ENCODE measurements around the gene BUD31. TPM values are rescaled to one million over a fixed set of nuclear protein-coding genes. Genes with fewer than 3 reads are reported as not detected.
A peak's percentile ranks its signal among the peaks of the same experiment; 100 is the strongest.

Gene BUD31
- total RNA-seq, 1 donor from 2014 or later = 134 TPM

DNA sequence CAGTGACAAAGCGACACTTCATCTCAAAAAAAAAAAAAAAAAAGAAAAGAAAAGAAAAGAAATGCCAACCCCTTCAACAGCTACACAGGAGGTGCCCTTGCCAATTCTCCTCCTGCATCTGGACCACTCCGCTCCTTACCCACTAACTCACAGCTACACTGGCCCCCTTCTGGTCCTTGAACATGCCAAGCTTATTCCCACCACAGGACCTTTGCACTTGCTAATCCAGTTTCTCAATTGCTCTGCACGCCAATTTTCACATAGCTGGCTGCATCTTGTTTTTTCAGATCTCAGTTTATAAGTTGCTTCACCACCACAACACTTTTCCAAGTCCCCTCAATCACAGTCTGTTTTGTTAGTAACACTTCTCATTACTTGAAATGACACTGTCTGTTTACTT lies 5.9 kb upstream of the BUD31 start:
- DNase-seq (ENCODE audit: low read depth) = no peak
- TF ChIP-seq, protein P1, sequence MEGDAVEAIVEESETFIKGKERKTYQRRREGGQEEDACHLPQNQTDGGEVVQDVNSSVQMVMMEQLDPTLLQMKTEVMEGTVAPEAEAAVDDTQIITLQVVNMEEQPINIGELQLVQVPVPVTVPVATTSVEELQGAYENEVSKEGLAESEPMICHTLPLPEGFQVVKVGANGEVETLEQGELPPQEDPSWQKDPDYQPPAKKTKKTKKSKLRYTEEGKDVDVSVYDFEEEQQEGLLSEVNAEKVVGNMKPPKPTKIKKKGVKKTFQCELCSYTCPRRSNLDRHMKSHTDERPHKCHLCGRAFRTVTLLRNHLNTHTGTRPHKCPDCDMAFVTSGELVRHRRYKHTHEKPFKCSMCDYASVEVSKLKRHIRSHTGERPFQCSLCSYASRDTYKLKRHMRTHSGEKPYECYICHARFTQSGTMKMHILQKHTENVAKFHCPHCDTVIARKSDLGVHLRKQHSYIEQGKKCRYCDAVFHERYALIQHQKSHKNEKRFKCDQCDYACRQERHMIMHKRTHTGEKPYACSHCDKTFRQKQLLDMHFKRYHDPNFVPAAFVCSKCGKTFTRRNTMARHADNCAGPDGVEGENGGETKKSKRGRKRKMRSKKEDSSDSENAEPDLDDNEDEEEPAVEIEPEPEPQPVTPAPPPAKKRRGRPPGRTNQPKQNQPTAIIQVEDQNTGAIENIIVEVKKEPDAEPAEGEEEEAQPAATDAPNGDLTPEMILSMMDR (conservative IDR thresholded peaks at IDR 0.05; ENCODE audit: low read depth, low read length) = no peak
- no peak overlapping the region for H3K4me3 ChIP-seq (ENCODE audit: low read depth, low read length)

DNA sequence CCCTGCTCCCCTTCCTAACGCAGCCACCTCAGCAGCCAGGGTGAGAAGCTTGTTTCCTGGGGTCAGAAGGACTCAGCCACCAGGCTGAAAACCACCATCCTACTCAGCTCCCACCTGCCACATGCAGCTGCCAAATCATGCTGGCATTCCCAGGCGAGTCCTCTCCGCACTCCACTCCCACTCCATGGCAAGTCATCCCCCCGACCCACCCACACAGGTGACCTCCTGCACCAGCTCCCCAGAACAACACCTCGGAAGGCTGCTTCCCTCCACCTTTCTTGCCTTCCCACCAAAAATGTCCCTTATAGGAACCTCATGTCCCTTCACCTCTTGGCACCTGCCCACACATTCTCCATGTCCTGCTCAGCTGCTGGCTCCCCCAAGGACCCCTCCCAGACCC lies 5.0 kb upstream of the BUD31 start:
- H3K4me3 ChIP-seq (ENCODE audit: low read depth, low read length) = no peak overlapping the region
- no peak for DNase-seq (ENCODE audit: low read depth)
- TF ChIP-seq, protein P1 (conservative IDR thresholded peaks at IDR 0.05; ENCODE audit: low read depth, low read length) = no peak

- TF ChIP-seq, protein P1 (conservative IDR thresholded peaks at IDR 0.05; ENCODE audit: low read depth, low read length) = no peak
- no peak overlapping the region for H3K4me3 ChIP-seq (ENCODE audit: low read depth, low read length)
- no peak for DNase-seq (ENCODE audit: low read depth)
These were observed 4.4 kb upstream of the BUD31 start for GRCh38 chr7:99404235-99404976.

DNA sequence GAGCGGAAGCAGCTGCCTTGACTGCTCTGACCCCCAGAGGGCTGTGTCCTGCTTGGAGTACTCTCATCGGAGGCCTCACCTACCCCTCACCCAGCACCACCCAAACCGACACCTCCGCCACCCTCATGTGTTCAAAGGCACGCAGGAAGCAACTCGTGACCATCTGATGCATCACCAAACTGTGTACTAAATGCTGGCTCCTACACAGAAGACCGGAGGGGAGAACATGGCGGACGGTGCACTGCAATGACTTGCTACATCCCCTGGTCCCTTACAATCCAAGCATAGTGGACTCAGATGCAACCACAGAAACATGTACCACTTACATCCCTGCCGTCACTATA lies 3.8 kb upstream of the BUD31 start:
- TF ChIP-seq, protein P1 (conservative IDR thresholded peaks at IDR 0.05; ENCODE audit: low read depth, low read length) = no peak
- no peak overlapping the region for H3K4me3 ChIP-seq (ENCODE audit: low read depth, low read length)
- DNase-seq (ENCODE audit: low read depth) = no peak

- TF ChIP-seq, protein P1 (conservative IDR thresholded peaks at IDR 0.05; ENCODE audit: low read depth, low read length) = no peak
- no peak overlapping the region for H3K4me3 ChIP-seq (ENCODE audit: low read depth, low read length)
- no peak for DNase-seq (ENCODE audit: low read depth)
These were observed 2.2 kb upstream of the BUD31 start for GRCh38 chr7:99406557-99406956.

DNA sequence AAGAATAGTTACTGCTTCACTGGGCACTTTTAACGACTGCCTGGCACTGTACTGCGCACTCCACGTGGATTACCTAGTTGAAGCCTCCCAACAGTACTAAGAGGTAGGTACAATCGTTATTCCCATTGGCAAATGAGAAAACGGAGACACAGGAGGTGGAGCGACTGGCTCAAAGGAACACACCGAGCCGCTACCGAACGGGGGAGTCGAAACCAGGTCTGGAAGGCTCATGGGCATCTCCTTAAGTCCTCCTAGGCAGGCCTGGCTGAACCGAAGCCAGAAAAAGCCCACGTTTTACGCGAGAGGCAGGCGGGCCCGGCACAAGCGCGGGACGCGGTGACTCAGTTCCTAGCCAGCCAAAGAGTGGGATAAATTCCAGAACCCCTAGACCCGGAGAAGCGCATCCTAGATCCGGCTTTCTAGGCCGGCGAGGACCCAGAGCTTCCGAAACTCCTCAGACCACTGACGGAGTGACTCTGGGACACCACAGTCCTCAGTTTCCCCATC lies 844 bp upstream of the BUD31 start:
- peak; percentile 33 for DNase-seq (ENCODE audit: low read depth)
- TF ChIP-seq, protein P1 (conservative IDR thresholded peaks at IDR 0.05; ENCODE audit: low read depth, low read length) = no peak
- H3K4me3 ChIP-seq (ENCODE audit: low read depth, low read length) = peak overlapping the region; percentile 95

GRCh38 chr7:99409192-99409572 lies 413 bp downstream of the BUD31 start:
- TF ChIP-seq, protein P1 (conservative IDR thresholded peaks at IDR 0.05; ENCODE audit: low read depth, low read length) = no peak
- peak overlapping the region; percentile 95 for H3K4me3 ChIP-seq (ENCODE audit: low read depth, low read length)
- DNase-seq (ENCODE audit: low read depth) = no peak

All from epithelial cell of proximal tubule (primary cell).